HuH-7.5 (cell line): Measurements from ENCODE around the gene SBNO1.
"Not testable (repeated sequence)": the region's sequence is repeated elsewhere in the genome, so short reads cannot be mapped to it uniquely, and the experiment has no call there.

Experiments
- DNase-seq: peaks from one replicate; pipeline ENCODE4 v3.0.0; 2011; ENCODE audit warnings: low spot score

The SBNO1 gene

DNA sequence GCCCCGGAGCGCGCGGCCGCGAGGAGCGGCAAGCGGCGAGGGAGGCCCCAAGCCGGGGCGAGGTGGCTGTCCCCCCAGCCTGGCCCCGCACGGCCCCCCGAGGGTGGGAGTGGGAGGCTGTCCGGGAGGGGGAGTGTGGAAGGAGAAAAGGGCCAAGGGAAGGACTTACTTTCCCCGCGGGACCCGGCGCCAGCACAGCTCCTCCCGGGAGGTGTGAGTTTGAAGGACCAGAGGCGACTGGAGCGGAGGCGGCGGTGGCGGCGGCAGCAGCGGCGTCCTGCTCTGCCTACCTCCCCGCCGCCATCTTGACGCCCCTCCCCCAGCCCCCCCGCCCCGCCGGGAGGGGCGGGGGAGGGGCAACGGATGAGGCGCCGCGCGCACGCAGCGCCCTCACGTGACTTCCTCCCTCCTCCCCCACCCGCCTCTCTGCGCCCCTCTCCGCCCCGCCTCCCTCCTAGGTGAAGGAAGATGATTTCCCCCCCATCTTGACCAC lies at the start of gene SBNO1:
Gene SBNO1, minus strand, starts transcription at position 316 of the 493 bp plus-strand sequence. CDS start 14,406 bp downstream, outside the sequence.
- peak; percentile 82 for DNase-seq

DNA sequence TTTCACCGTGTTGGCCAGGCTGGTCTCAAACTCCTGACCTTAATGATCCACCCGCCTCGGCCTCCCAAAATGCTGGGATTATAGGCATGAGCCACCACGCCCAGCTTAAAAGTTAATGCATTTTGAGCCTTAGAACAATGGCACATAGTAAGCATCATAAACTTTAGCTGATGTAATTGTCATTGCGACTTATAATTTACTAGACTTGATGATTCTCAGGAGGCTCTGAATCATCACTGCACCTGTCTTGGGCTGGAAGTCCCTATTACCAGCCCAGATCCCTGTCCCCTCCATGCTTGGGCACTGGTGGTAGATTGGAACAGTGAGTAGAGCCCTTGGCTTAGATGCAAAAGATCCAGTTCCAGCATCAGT lies 45.4 kb upstream of the SBNO1 start:
- no peak for DNase-seq

DNA sequence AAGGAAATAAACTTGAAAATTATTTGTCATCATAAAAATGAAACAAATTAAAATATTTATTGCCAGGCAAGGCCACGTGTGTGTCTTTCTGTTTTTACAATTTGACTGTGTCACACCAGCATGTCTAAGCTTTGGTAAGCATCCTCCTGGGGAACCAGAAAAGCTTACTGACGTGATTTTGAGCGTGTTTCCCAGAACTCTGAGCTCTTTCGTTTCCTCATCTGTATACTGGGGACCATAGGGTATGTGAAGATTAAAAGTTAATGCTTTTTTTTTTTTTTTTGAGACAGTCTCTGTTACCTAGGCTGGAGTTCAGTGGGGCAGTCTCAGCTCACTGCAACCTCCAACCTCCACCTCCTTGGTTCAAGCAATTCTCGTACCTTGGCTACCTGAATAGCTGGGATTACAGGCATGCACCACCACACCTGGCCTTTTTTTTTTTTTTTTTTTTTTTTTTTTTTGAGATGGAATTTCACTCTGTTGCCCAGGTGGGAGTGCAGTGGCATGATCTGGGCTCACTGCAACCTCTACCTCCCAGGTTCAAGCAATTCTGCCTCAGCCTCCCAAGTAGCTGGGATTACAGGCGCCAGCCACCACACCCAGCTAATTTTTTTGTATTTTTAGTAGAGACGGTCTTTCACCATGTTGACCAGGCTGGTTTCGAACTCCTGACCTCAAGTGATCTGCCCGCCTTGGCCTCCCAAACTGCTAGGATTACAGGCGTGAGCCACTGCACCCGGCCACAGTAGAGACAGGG lies 44.8 kb upstream of the SBNO1 start:
- DNase-seq = not testable (repeated sequence)

DNA sequence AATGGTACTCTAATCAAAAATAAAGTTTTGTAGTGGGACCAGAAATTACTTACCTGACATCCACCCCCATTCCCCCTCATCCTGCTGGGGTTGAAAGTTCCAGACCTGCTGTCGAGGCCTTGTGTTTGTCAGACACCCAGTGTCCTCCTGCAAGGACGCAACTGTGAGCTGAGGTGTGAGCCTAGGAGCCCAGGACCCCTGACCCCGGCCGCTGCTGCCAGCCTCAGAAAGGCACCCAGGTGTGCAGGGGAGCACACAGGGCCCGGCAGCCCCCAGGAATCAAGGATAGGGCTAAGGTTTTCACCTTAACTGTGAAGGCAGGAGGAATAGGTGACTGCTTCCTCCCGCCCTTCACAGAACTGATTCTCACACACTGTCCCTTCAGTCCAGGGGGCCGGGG lies 44.0 kb upstream of the SBNO1 start:
- DNase-seq = not testable (repeated sequence)

DNA sequence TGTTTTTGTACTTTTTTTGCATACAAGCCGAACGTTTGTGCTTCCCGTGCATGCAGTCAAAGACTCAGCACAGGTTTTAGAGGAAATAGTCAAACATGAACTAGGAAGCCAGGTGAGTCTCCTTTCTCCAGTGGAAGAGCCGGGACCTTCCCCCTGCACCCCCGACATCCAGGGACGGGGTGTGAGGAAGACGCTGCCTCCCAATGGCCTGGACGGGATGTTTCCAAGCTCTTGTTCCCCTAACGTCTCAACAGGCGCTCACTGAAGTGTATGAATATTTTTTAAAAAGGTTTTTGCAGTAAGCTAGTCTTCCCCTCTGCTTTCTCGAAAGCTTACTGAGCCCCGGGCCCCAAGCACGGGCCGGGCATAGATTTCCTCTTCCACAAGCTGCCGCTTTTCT lies 43.3 kb upstream of the SBNO1 start:
- not testable (repeated sequence) for DNase-seq

DNA sequence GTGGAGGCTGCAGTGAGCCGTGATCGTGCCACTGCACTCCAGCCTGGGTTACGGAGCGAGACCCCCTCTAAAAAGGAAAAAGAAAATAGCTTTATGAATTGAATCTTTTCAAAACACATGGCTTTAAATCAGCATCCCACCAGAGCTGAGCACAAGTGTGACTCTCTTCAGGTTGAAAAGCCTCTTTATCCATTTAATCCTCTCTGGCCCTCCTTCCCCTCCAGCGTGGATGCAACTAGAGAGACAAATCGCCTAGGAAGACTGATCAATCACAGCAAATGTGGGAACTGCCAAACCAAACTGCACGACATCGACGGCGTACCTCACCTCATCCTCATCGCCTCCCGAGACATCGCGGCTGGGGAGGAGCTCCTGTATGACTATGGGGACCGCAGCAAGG lies 42.6 kb upstream of the SBNO1 start:
- not testable (repeated sequence) for DNase-seq

DNA sequence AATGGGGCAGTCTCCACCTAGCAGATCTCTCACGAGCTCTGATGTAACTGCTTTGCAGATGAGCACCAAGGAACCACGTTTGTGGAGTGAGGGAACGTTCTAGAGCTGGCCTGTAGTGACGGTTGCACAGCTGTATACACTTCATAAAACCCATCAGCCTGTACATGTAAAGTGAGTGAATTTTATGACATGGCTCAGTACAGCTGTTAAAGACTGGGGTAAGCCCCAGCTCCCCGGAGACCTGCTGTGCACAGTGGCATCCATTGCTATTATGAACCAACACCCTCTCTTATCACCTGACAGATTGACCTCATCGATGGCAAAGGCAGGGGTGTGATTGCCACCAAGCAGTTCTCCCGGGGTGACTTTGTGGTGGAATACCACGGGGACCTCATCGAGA lies 39.9 kb upstream of the SBNO1 start:
- DNase-seq = no peak

DNA sequence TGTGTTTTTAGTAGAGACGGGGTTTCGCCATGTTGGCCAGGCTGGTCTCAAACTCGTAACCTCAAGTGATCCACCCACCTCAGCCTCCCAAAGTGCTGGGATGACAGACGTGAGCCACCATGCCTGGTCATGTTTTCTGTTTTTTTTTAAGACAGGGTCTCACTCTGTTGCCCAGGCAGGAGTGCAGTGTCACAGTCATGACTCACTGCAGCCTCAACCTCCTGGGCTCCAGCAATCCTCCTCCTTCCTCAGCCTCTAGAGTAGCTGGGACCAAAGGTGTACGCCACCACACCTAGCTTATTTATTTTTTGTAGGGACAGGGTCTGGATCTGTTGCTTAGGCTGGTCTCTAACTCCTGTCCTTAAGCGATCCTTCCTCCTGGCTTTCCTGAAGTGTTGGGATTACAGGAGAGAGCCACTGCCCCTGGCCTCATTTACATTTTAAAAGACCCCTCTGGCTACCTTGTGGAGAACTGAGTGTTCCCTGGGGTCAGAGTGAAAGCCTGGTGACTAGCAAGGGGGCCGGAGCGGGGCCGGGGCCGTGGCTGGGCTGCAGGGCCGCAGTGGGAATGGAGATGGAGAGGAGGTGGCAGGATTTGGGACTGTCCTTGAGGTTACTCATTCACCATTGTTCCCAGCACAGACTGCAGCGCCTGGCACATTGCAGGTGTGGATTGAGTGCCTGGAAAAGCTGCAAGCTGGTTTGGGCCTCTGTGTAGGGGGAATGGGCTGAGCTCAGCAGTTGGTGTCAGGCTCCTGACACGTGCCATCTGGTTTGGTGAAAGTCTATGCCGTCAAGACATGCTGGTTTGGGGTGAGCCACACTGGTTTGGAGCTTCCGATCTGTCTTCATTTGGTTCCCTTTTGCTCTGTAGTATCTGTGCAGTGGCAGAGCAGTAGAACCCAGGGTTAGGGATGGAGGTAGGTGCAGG lies 37.4 kb upstream of the SBNO1 start:
- DNase-seq = no peak

DNA sequence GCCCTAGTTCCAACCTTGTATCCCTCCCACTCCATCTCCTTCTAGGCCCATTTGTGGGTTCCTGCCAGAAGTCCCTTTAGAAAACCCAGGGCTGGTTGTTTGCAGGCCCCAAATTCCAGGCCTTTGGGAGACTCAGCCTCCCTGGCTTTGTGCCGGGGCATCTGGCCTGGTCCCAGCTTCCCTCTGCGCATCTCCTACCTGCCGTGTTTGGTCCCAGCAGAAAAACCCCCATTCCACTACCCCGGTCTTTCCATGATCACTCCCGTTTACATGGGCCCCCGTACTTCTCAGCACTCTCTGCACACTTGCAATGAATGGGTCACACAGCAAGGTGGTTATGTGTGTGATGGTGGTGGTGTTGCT lies 34.6 kb upstream of the SBNO1 start:
- DNase-seq = no peak

DNA sequence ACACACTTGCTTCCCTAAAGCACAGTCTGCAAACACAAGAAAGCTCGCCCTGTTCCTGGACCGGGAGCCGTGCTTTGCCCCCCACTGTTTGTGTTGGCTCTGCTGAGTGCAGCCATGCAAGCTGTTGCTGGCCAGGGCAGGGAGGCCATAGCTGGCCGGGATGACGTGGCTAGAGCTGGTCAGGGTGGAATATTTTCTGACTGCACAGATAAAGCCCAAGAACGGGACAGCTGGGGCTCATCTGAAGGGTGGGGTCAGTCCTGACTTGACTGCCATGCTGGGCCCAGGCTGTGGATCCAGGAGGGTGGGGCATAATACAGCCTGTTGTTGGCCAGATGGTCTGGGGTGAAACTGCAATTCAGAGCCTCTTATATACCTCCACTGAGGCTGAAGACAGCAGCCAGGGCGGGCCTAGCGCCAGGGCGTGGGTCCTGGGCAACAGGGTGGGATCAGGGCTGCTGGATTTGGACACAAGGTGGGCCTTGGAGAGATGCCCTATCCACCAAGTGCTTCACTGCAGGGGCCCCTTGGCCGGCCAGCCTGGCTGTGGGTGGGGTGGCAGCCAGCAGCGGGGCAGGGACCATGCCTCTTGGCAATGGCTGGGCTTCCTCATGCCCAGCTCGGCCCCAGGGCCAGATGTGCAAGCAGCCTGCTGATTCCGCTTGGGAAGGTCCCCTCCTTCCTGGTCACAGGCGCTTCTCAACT lies 34.1 kb upstream of the SBNO1 start:
- no peak for DNase-seq

DNA sequence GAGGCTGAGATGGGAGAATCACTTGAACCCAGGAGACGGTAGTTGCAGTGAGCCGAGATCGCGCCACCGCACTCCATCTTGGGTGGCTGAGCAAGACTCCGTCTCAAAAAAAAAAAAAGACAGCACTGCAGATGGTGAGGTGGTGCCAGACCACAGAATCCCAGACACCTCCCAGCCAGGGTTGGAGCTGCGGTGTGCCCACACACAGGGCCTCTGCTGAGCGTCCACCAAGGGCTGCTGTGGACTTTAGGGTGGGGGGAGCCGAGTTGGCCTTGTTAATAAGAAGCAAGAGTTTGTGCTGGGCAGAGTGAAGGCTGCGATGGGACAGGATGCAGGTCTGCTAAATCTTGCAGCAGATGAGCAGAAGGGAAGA lies 33.5 kb upstream of the SBNO1 start:
- DNase-seq = no peak

DNA sequence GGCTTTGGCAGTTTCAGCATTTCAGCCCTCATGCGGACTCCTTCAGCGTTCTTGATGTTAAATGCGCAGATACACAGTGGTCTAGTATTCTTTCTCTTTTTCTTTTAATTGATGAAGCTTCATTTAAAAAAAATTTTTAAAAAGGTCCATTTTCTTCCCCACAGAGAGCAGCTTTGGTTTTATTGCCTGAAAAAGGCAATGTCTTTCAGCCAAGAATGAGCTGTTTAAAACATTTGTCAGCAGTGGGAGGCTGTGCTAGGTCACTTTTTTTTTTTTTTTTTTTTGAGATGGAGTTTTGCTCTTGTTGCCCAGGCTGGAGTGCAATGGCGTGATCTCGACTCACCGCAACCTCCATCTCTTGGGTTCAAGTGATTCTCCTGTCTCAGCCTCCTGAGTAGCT lies 32.8 kb upstream of the SBNO1 start:
- no peak for DNase-seq

DNA sequence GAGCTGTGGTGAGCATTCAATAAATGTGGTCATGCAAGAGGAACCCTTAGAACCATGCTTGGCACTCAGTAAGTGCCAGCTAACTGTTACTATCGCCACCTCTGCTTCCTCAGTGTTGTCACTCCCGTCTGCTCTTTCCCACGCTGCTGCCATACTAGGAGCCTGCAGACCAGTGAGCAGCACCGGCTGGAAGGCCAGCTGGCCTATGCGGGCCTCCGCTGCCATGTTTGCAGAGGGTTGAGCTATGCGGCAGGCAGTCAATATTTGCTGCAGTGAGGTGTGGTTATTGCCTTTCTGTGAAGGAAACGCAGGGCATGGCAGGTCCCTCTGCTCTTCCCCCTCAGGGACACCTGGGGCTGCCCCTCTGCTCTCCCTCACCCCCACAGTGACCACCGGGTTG lies 32.3 kb upstream of the SBNO1 start:
- no peak for DNase-seq

DNA sequence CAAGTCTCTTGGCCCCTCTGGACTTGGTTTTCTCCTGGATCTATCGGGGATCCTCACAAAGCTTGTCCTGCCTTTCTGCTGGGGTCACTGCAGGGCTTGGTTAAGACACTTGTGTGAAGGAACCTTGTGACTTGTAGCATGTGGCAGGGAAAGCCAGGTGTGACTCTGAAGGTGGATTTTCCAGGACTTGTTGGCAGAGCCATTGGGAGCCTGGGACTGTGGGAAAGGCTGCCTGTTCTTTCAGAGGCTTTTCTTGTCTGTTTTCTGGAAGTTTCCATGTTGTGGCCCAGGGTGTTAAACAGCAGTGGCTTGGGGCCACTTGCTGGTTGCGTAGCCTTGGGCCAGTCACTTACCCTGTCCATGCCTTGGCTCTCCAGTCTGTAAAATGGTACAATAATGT lies 31.9 kb upstream of the SBNO1 start:
- DNase-seq = no peak

DNA sequence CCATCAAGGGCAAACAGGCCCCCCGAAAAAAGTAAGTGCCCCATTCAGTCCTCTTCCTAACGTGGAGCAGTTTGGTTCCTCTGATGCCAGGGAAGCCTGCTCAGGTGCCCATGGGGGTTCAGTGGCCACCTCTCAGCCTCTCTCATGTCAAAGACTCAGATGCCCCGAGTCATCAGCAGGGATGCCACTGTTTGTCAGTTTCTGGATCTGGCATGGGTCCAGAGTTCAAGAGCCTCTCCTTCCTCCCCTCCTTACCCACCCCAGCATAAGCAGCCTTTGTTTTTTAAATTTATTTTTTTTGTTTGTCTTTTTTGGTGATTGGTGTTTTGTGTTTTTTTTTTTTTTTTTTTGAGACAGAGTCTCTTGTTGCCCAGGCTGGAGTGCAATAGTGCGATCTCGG lies 30.6 kb upstream of the SBNO1 start:
- no peak for DNase-seq

DNA sequence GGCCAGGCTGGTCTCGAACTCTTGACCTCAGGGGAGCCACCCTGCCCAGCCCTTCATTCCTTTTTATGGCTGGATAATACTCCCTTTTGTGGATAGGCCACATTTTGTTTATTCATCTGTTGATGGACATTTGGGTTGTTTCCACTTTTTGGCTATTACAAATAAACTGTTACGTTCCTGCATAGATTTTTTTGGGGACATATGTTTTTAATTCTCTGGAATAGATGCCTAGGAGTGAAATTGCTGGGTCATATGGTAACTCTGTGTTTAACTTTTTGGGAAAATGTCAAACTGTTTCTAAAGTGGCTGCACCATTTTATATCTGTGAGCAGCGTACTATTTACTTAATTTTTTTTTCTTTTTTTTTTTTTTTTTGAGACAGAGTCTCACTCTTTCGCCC lies 29.1 kb upstream of the SBNO1 start:
- DNase-seq = no peak

DNA sequence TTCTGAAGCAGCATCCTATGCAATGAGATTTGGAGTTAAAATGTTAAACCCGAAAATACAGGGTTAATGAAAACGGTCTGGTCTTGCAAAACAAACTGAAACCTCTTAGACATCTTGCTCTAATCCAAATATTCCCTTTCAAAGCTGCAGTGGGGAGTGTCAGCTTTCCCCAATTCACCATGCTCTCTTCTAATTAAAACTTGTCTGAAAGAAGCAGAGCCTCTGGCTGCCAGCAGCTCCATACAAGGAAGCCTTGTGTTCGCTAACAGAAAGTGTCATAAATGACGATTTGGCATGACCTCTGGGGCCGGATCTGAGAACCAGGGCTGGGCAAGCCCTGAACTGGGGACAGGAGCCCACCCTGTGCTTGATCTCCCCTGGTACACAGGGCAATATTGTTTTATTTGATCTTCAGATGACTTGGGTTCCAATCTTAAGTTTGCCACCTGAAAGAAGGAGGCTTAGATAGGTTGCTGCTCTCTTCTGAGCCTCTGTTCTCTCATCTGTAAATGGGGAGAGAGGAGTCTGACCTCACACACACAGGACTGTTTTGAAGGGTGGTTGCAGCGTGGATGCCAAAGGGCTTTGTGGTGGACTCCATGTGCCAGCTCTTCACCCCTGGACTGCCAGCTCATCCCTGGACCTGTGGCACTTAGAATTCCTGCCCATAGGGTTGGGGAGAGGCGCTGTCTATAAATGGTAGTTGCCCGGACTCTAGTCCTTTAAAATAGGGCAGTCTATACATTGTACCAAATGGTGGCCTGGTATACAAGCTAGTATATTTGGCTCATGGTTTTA lies 27.1 kb upstream of the SBNO1 start:
- no peak for DNase-seq

DNA sequence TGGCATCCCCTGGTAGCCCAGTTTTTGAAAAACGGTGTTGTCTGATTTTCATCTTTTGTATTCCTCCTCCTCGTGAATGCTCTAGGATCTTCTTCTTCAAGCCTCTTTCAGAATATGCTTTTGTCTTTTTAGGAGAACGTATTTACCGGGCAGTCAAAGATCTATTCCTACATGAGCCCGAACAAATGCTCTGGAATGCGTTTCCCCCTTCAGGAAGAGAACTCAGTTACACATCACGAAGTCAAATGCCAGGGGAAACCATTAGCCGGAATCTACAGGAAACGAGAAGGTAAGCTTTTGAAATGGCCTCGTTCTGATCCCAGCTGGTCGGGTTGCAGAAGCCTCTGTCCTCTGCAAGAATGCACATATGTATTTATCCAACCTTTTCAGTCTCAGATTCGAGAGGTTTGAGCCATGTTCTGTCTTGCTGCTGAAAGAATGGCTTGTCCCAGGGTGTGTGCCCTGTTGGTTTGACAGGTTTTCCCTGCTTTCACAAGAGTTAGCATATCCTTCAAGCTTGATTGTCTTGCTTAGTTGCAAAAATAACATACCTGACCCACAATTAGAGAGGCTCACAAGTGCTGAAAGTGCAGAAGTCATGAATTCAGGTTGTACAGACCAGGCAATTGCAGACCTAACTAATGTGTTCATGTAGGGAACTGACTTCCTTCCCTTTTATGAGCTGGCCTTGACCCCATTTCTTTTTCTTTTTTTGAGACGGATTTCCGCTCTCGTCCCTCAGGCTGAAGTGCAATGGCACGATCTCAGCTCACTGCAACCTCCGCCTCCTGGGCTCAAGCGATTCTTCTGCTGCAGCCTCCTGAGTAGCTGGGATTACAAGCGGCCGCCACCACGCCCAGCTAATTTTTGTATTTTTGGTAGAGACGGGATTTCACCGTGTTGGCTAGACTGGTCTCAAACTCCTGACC lies 26.1 kb upstream of the SBNO1 start:
- no peak for DNase-seq

DNA sequence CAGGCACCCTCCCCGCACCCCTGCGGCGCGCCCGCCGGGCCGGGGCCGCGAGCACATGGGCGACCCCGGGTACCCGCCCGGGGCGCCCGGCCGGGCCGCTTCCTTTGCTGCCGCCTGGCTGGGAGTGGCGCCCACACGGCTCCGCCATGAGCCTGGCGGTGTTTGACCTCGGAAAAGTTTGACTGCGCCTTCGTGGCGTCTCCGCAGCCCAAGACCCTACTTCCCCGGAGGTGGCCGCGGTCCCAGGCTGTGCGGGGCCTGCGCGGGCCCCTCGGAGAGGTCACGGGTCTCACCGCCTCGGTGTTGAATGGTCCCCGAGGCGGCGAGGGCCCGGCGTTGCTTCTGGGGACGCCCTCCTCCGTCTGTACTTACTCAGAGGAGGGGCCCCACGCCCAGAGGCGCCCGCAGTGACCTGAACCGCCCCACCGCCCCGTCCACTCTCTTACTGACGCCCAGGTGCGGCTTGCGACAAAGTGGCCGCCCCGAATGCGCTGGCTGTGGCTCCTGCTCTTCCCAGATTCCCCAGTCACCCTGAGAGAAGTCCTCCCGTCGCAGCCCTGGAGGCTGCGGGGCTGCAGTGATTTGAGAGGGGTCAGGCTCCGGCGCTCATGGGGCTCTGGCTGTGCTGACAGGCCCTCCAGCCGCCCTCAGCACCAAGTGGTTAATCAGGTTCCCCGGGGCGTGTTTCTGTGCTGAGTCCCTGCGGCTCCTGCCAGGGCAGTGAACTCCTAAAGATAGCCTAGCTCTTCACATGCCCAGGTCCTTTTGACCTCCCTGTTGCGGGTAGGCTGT lies 25.1 kb upstream of the SBNO1 start:
- DNase-seq = peak; percentile 71
